NCI-H748 (cell line): ENCODE data around the gene GALNS.
"Not testable (repeated sequence)": the region's sequence is repeated elsewhere in the genome, so short reads cannot be mapped to it uniquely, and the experiment has no call there.

ENCODE experiments used
- DNase-seq: peaks from one replicate; lab custom pipeline; 2025; ENCODE audit not compliant: unreplicated experiment; lab: John Stamatoyannopoulos, UW

Gene GALNS

GRCh38 chr16:88839745-88840599 lies 16.8 kb downstream of the GALNS start:
- no peak for DNase-seq

- DNase-seq, result no peak
Observed at GRCh38 chr16:88839026-88839529, 17.7 kb downstream of the GALNS start.

- DNase-seq, result no peak
Observed at GRCh38 chr16:88838566-88838965, 18.2 kb downstream of the GALNS start.

- DNase-seq, result no peak
Observed at GRCh38 chr16:88837806-88838205, 18.9 kb downstream of the GALNS start.

GRCh38 chr16:88836791-88837190 lies 20.0 kb downstream of the GALNS start:
- DNase-seq, result no peak

GRCh38 chr16:88835818-88836217 lies 20.9 kb downstream of the GALNS start:
- no peak for DNase-seq

GRCh38 chr16:88835383-88835782 lies 21.4 kb downstream of the GALNS start:
- DNase-seq, result no peak

GRCh38 chr16:88834670-88835069 lies 22.1 kb downstream of the GALNS start:
- DNase-seq, result no peak

GRCh38 chr16:88833086-88833485 lies 23.7 kb downstream of the GALNS start:
- DNase-seq, result no peak

- DNase-seq, result no peak
Observed at GRCh38 chr16:88831838-88832237, 24.9 kb downstream of the GALNS start.

- no peak for DNase-seq
Observed at GRCh38 chr16:88830783-88831182, 26.0 kb downstream of the GALNS start.

GRCh38 chr16:88830258-88830657 lies 26.5 kb downstream of the GALNS start:
- DNase-seq, result no peak

- DNase-seq, result no peak
Observed at GRCh38 chr16:88828711-88829110, 28.0 kb downstream of the GALNS start.

- DNase-seq, result no peak
Observed at GRCh38 chr16:88827727-88828126, 29.0 kb downstream of the GALNS start.

- no peak for DNase-seq
Observed at GRCh38 chr16:88826070-88826840, 30.5 kb downstream of the GALNS start.

GRCh38 chr16:88825146-88825545 lies 31.6 kb downstream of the GALNS start:
- DNase-seq, result no peak

GRCh38 chr16:88824256-88825077 lies 32.3 kb downstream of the GALNS start:
- DNase-seq, result no peak

- DNase-seq, result not testable (repeated sequence)
Observed at GRCh38 chr16:88823646-88824045, 33.1 kb downstream of the GALNS start.

GRCh38 chr16:88822281-88823040 lies 34.3 kb downstream of the GALNS start:
- DNase-seq, result no peak

GRCh38 chr16:88821168-88821850 lies 35.4 kb downstream of the GALNS start:
- DNase-seq, result no peak
